HG03103 (cell line): ENCODE data around the gene SLC35G6.

Experiments used
- ATAC-seq: cut with Tn5 transposase; IDR thresholded peaks from one replicate; pipeline ENCODE4 v1.9.1; 2021; ENCODE audit warnings: low read depth; ENCODE audit not compliant: unreplicated experiment

SLC35G6 gene

GRCh38 chr17:7499161-7499560 lies 17.9 kb downstream of the SLC35G6 start:
- ATAC-seq: no peak

GRCh38 chr17:7501729-7502128 lies 20.5 kb downstream of the SLC35G6 start:
- ATAC-seq: no peak

GRCh38 chr17:7502171-7502847 lies 21.1 kb downstream of the SLC35G6 start:
- no peak for ATAC-seq

GRCh38 chr17:7502987-7503386 lies 21.7 kb downstream of the SLC35G6 start:
- ATAC-seq: no peak

- ATAC-seq: no peak
These were observed 22.3 kb downstream of the SLC35G6 start for GRCh38 chr17:7503521-7503920.

GRCh38 chr17:7508145-7508544 lies 26.9 kb downstream of the SLC35G6 start:
- no peak for ATAC-seq

- no peak for ATAC-seq
These were observed 27.6 kb downstream of the SLC35G6 start for GRCh38 chr17:7508846-7509245.

- no peak for ATAC-seq
These were observed 28.7 kb downstream of the SLC35G6 start for GRCh38 chr17:7509937-7510336.

- no peak for ATAC-seq
These were observed 29.9 kb downstream of the SLC35G6 start for GRCh38 chr17:7511108-7511507.

- no peak for ATAC-seq
These were observed 30.9 kb downstream of the SLC35G6 start for GRCh38 chr17:7512105-7512504.

- ATAC-seq: no peak
These were observed 31.7 kb downstream of the SLC35G6 start for GRCh38 chr17:7512824-7513540.

GRCh38 chr17:7513850-7514419 lies 32.7 kb downstream of the SLC35G6 start:
- no peak for ATAC-seq

GRCh38 chr17:7515911-7516610 lies 34.8 kb downstream of the SLC35G6 start:
- ATAC-seq: no peak

GRCh38 chr17:7523033-7523432 lies 41.8 kb downstream of the SLC35G6 start:
- no peak for ATAC-seq

- no peak for ATAC-seq
These were observed 47.6 kb downstream of the SLC35G6 start for GRCh38 chr17:7528842-7529241.

- ATAC-seq: no peak
These were observed 49.0 kb downstream of the SLC35G6 start for GRCh38 chr17:7530023-7530900.
